Esophagus muscularis mucosa (tissue), 4 donors: Measurements from ENCODE around the gene CNTD1. TPM values are rescaled to one million over a fixed set of nuclear protein-coding genes. Genes with fewer than 3 reads are reported as not detected.

Source experiments
- DNase-seq: peaks from one replicate; pipeline ENCODE4 v3.0.0-alpha.2; 2017; ENCODE audit errors: extremely low spot score
- H3K27ac ChIP-seq, 4 donors: fragments of 200-600 bp; sonication (generic); replicated peaks in 1 of 4; 1 replicate in 3 of 4; 2 replicates in 1 of 4; pipeline ENCODE4 v1.5.1; 2016 to 2019; ENCODE audit warnings: mild to moderate bottlenecking in 1 of 4
- H3K27me3 ChIP-seq, 4 donors: fragments of 200-600 bp; sonication (generic); one replicate each; pipeline versions ENCODE4 v1.5.1 to v1.6.0; 2016 to 2019
- H3K36me3 ChIP-seq, 4 donors: fragments of 200-600 bp; sonication (generic); one replicate each; pipeline ENCODE4 v1.5.1; 2016 to 2019
- H3K4me1 ChIP-seq, 4 donors: fragments of 200-600 bp; sonication (generic); one replicate each; pipeline ENCODE4 v1.5.1; 2016 to 2019
- H3K4me3 ChIP-seq, 4 donors: fragments of 200-600 bp; sonication (generic); 1 replicate in 2 of 4; 2 replicates in 2 of 4; pipeline ENCODE4 v1.5.1; 2016 to 2019; ENCODE audit warnings: mild to moderate bottlenecking in 4 of 4, moderate library complexity in 1 of 4
- H3K9me3 ChIP-seq, 4 donors: fragments of 200-600 bp; sonication (generic); 1 replicate in 3 of 4; 2 replicates in 1 of 4; pipeline ENCODE4 v1.5.1; 2016 to 2019
- CTCF ChIP-seq, 3 experiments: fragments of 200-600 bp in 2 of 3; fragments of 450-650 bp in 1 of 3; sonication (generic) in 2 of 3; IDR thresholded peaks; one replicate each; pipeline ENCODE4 v1.5.1; 2017 to 2019; ENCODE audit warnings: antibody characterized with exemption in 3 of 3, mild to moderate bottlenecking in 2 of 3, moderate library complexity in 1 of 3
- EP300 ChIP-seq: sonication (generic); formaldehyde crosslinking; IDR thresholded peaks from one replicate; pipeline ENCODE4 v1.6.1; 2017; ENCODE audit warnings: antibody characterized with exemption
- POLR2A ChIP-seq: fragments of 450-650 bp; IDR thresholded peaks from one replicate; pipeline ENCODE4 v1.6.1; 2017; ENCODE audit warnings: antibody characterized with exemption, moderate library complexity, mild to moderate bottlenecking, low read depth
- POLR2AphosphoS5 ChIP-seq, 2 donors: sonication (generic); formaldehyde crosslinking; IDR thresholded peaks; one replicate each; pipeline ENCODE4 v1.6.1; 2017; ENCODE audit warnings: antibody characterized with exemption in 2 of 2
- WGBS: methylation state at CpG from one replicate; pipeline ENCODE4 v1.1.5; 2018; 5-methylcytosine and 5-hydroxymethylcytosine counted together
- intact Hi-C: fragments of 100-400 bp; cut with DNase I; formaldehyde crosslinking; loops from one replicate; pipeline ENCODE4 v1.15.1; 2023
- total RNA-seq, 4 donors: library from RNA; depleted of rRNA; stranded (reverse); fragments of >200 nt; gene quantifications; one replicate each; pipeline versions ENCODE4 v1.1.0 to v1.2.1, GENCODE V29; 2016

The CNTD1 gene
- total RNA-seq, 4 donors from 2014 or later: 0.50 to 3.9 (median 0.57) TPM; not detected in 1

DNA sequence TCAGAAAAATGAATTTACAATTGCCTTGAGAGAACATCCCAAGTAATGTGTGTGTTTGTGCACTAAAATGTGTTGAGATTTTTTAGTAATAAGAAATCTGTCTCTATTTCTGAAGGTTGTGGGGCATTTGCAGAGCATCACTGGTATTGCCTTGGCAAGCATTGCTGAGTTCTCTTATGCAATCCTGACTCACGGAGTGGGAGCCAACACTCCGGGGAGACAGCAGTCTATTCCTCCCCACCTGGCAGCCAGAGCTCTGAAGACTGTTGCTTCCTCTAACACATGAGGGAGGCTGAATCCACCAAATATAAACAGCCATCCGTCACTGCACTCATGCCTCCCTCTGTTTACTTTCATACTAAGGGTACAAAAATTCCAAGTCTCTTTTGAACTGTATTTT is 10.6 kb downstream of the CNTD1 start:
- no peaks in the 10 kb centered on the region for H3K27me3 ChIP-seq
- peaks cover 18 to 55% (median 38%) of the 10 kb centered on the region in 4 donors for H3K36me3 ChIP-seq
- no peak overlapping the region for H3K4me3 ChIP-seq
- peak overlapping the region; percentile 57 to 73 (median 67) for H3K27ac ChIP-seq
- 13% methylated on average over 3 of the region's 3 CpGs for WGBS
- TF ChIP-seq CTCF (IDR thresholded peaks at IDR 0.05) (no peak), POLR2A (no peak), POLR2AphosphoS5 (IDR thresholded peaks at IDR 0.05) (peak; percentile 72 to 74)
- H3K9me3 ChIP-seq: no peaks in the 10 kb centered on the region
- intact Hi-C loops: no loop called here
- no peak for DNase-seq
- H3K4me1 ChIP-seq: peaks cover 0 to 55% (median 47%) of the 10 kb centered on the region in 4 donors

- peaks cover 10 to 24% (median 23%) of the 10 kb centered on the region in 4 donors for H3K4me1 ChIP-seq
- no peaks in the 10 kb centered on the region for H3K9me3 ChIP-seq
- peaks cover 61 to 98% (median 93%) of the 10 kb centered on the region in 4 donors for H3K36me3 ChIP-seq
- intact Hi-C loops: no loop called here
- no peaks in the 10 kb centered on the region for H3K27me3 ChIP-seq
- no peak for DNase-seq
- TF ChIP-seq CTCF (IDR thresholded peaks at IDR 0.05) (no peak), POLR2A (no peak), POLR2AphosphoS5 (IDR thresholded peaks at IDR 0.05) (no peak), EP300 (no peak)
- H3K27ac ChIP-seq: peak overlapping the region; percentile 56 to 68 (median 62)
- 39% methylated on average over 8 of the region's 8 CpGs for WGBS
- no peak overlapping the region for H3K4me3 ChIP-seq
Observed at GRCh38 chr17:42814633-42815399, 16.2 kb downstream of the CNTD1 start.

- Histone ChIP-seq H3K27me3 (no peaks in the 10 kb centered on the region), H3K4me1 (peaks cover 16 to 37% (median 32%) of the 10 kb centered on the region in 4 donors), H3K9me3 (no peaks in the 10 kb centered on the region), H3K27ac (no peak overlapping the region), H3K36me3 (peaks cover 48 to 95% (median 91%) of the 10 kb centered on the region in 4 donors), H3K4me3 (no peak overlapping the region)
- 80% methylated on average over 1 of the region's 1 CpG for WGBS
- TF ChIP-seq CTCF (IDR thresholded peaks at IDR 0.05) (no peak), EP300 (no peak), POLR2AphosphoS5 (IDR thresholded peaks at IDR 0.05) (no peak), POLR2A (no peak)
- no peak for DNase-seq
- intact Hi-C loops: no loop called here
Observed at GRCh38 chr17:42817866-42818265, 19.2 kb downstream of the CNTD1 start.

- intact Hi-C loops: no loop called here
- peaks cover 21 to 42% (median 38%) of the 10 kb centered on the region in 4 donors for H3K4me1 ChIP-seq
- H3K36me3 ChIP-seq: peaks cover 43 to 90% (median 86%) of the 10 kb centered on the region in 4 donors
- H3K27me3 ChIP-seq: no peaks in the 10 kb centered on the region
- no peak overlapping the region for H3K27ac ChIP-seq
- no peaks in the 10 kb centered on the region for H3K9me3 ChIP-seq
- WGBS: 86% methylated on average over 5 of the region's 5 CpGs
- no peak for TF ChIP-seq EP300
- no peak for TF ChIP-seq POLR2AphosphoS5 (IDR thresholded peaks at IDR 0.05)
- TF ChIP-seq CTCF (IDR thresholded peaks at IDR 0.05): no peak
- TF ChIP-seq POLR2A: no peak
- DNase-seq: no peak
- no peak overlapping the region for H3K4me3 ChIP-seq
Observed at GRCh38 chr17:42818379-42818778, 19.7 kb downstream of the CNTD1 start.
